IMR-90 (cell line): ENCODE data around the gene SDCCAG8. TPM values are rescaled to one million over a fixed set of nuclear protein-coding genes. Genes with fewer than 3 reads are reported as not detected.

Experiments used
- ATAC-seq: fragments of 200-7000 bp; cut with Tn5 transposase; 2 replicates; pipeline ENCODE4 v1.9.1; 2020; ENCODE audit warnings: low read depth, mild to moderate bottlenecking, moderate library complexity
- BruUV-seq: library from RNA; stranded (reverse); fragments of 400-500 nt; replicated peaks from 2 replicates; lab custom pipeline; 2021; lab: Mats Ljungman, UMichigan
- CTCF ChIA-PET: fragments of 300-600 bp; formaldehyde crosslinking; extraction: SDS; loops from one replicate; lab custom pipeline; 2021; ENCODE audit warnings: antibody characterized with exemption; lab: Yijun Ruan, JAX
- POLR2A ChIA-PET: fragments of 300-600 bp; sonication (Branson Sonifier 250); formaldehyde crosslinking; loops from one replicate; lab custom pipeline; 2022; ENCODE audit warnings: antibody characterized with exemption; ENCODE audit not compliant: unreplicated experiment; lab: Charles Lee
- DNase-seq: peaks from one replicate; pipeline ENCODE4 v3.0.0; 2013
- H2AFZ ChIP-seq: replicated peaks from 2 replicates; pipeline ENCODE3; 2013; ENCODE audit warnings: low read length, mild to moderate bottlenecking; ENCODE audit not compliant: poor library complexity
- H2AK5ac ChIP-seq: 2 replicates; pipeline ENCODE4 v1.6.1; 2013; ENCODE audit warnings: low read depth, low read length, inconsistent platforms
- H2AK9ac ChIP-seq: replicated peaks from 2 replicates; pipeline ENCODE3; 2013; ENCODE audit warnings: mild to moderate bottlenecking, low read depth, low read length, moderate library complexity; ENCODE audit not compliant: poor library complexity
- H2BK120ac ChIP-seq: 2 replicates; pipeline ENCODE4 v1.6.1; 2013; ENCODE audit warnings: low read depth, low read length, inconsistent platforms
- H2BK15ac ChIP-seq: 3 replicates; pipeline ENCODE4 v1.6.1; 2013; ENCODE audit warnings: low read depth, low read length, inconsistent platforms
- H2BK20ac ChIP-seq: 2 replicates; pipeline ENCODE4 v1.6.1; 2013; ENCODE audit warnings: low read depth, mild to moderate bottlenecking, inconsistent platforms, low read length, moderate library complexity
- H2BK5ac ChIP-seq: 2 replicates; pipeline ENCODE4 v1.6.1; 2013; ENCODE audit warnings: mild to moderate bottlenecking, low read depth, low read length, inconsistent platforms; ENCODE audit not compliant: poor library complexity, severe bottlenecking
- H3K14ac ChIP-seq: replicated peaks from 2 replicates; pipeline ENCODE4 v1.6.1; 2013; ENCODE audit warnings: low read depth, low read length, inconsistent platforms
- H3K18ac ChIP-seq: 2 replicates; pipeline ENCODE4 v1.6.1; 2013; ENCODE audit warnings: low read depth, low read length, control low read depth
- H3K23ac ChIP-seq: 2 replicates; pipeline ENCODE4 v1.6.1; 2013; ENCODE audit warnings: low read depth, low read length, inconsistent platforms
- H3K27ac ChIP-seq: 2 replicates; pipeline ENCODE4 v1.5.1; 2013; ENCODE audit warnings: mild to moderate bottlenecking, control low read depth, low read length; ENCODE audit not compliant: insufficient read depth
- H3K27me3 ChIP-seq: 2 replicates; pipeline ENCODE4 v1.6.1; 2013; ENCODE audit warnings: low read length; ENCODE audit not compliant: control insufficient read depth, insufficient read depth
- H3K36me3 ChIP-seq: 2 replicates; pipeline ENCODE4 v1.6.1; 2013; ENCODE audit warnings: low read length, mixed read lengths; ENCODE audit not compliant: control insufficient read depth, insufficient read depth
- H3K4ac ChIP-seq: 2 replicates; pipeline ENCODE4 v1.6.1; 2013; ENCODE audit warnings: low read depth, low read length, inconsistent platforms
- H3K4me1 ChIP-seq: 2 replicates; pipeline ENCODE4 v1.6.1; 2013; ENCODE audit warnings: low read length, mixed read lengths; ENCODE audit not compliant: control insufficient read depth, insufficient read depth
- H3K4me2 ChIP-seq: 2 replicates; pipeline ENCODE4 v1.6.1; 2013; ENCODE audit warnings: low read depth, mild to moderate bottlenecking, control low read depth, low read length, moderate library complexity
- H3K4me3 ChIP-seq: 2 replicates; pipeline ENCODE4 v1.5.1; 2013; ENCODE audit warnings: low read depth, mild to moderate bottlenecking, control low read depth, low read length, moderate library complexity; ENCODE audit not compliant: insufficient read depth
- H3K56ac ChIP-seq: 2 replicates; pipeline ENCODE4 v1.6.1; 2013; ENCODE audit warnings: low read length, inconsistent platforms; ENCODE audit not compliant: insufficient read depth; ENCODE audit errors: extremely low read depth
- H3K79me1 ChIP-seq, 2 experiments: 2 replicates each; pipeline ENCODE4 v1.6.1; 2013; ENCODE audit warnings: low read length in 2 of 2, inconsistent platforms in 1 of 2, low read depth in 1 of 2
- H3K9ac ChIP-seq: 2 replicates; pipeline ENCODE4 v1.6.1; 2013; ENCODE audit warnings: low read depth, low read length, control low read depth
- H3K9me1 ChIP-seq: 2 replicates; pipeline ENCODE4 v1.6.1; 2013; ENCODE audit warnings: low read length, inconsistent platforms; ENCODE audit not compliant: insufficient read depth
- H3K9me3 ChIP-seq: 2 replicates; pipeline ENCODE4 v1.6.1; 2013; ENCODE audit warnings: low read length; ENCODE audit not compliant: control insufficient read depth, insufficient read depth
- H4K20me1 ChIP-seq: 2 replicates; pipeline ENCODE4 v1.6.1; 2013; ENCODE audit warnings: low read length, inconsistent platforms; ENCODE audit not compliant: insufficient read depth
- H4K5ac ChIP-seq: 2 replicates; pipeline ENCODE4 v1.6.1; 2013; ENCODE audit warnings: mild to moderate bottlenecking, low read depth, low read length, control low read depth
- H4K8ac ChIP-seq, 2 experiments: 2 replicates each; pipeline ENCODE4 v1.6.1; 2013; ENCODE audit warnings: low read depth in 2 of 2, low read length in 2 of 2, control low read depth in 1 of 2, inconsistent platforms in 1 of 2
- H4K91ac ChIP-seq: 2 replicates; pipeline ENCODE4 v1.6.1; 2013; ENCODE audit warnings: low read depth, low read length, inconsistent platforms; ENCODE audit not compliant: insufficient read depth
- BHLHE40 ChIP-seq: fragments of 150-350 bp; IDR thresholded peaks from 2 replicates; pipeline ENCODE4 v1.6.1; 2016; ENCODE audit warnings: mild to moderate bottlenecking, low read depth, low read length
- CEBPB ChIP-seq: IDR thresholded peaks from 2 replicates; pipeline ENCODE4 v1.6.1; 2012; ENCODE audit warnings: low read depth, low read length, improper control_type of control experiment
- CHD1 ChIP-seq: IDR thresholded peaks from 2 replicates; pipeline ENCODE4 v1.6.1; 2012; ENCODE audit warnings: low read depth, low read length, improper control_type of control experiment
- CTCF ChIP-seq: conservative IDR thresholded peaks from 2 replicates; pipeline ENCODE4 v1.5.1; 2012; ENCODE audit warnings: mild to moderate bottlenecking, low read depth, low read length, improper control_type of control experiment
- ELK1 ChIP-seq: fragments of 150-350 bp; IDR thresholded peaks from 2 replicates; pipeline ENCODE4 v1.6.1; 2016; ENCODE audit warnings: low read depth, mild to moderate bottlenecking, low read length, moderate library complexity, borderline replicate concordance
- FOS ChIP-seq: fragments of 150-350 bp; IDR thresholded peaks from 2 replicates; pipeline ENCODE4 v1.6.1; 2016; ENCODE audit warnings: low read depth, low read length
- MAFK ChIP-seq: IDR thresholded peaks from 2 replicates; pipeline ENCODE4 v1.6.1; 2012; ENCODE audit warnings: low read depth, low read length, improper control_type of control experiment
- MAZ ChIP-seq: IDR thresholded peaks from 2 replicates; pipeline ENCODE4 v1.6.1; 2012; ENCODE audit warnings: low read depth, mild to moderate bottlenecking, low read length, improper control_type of control experiment, moderate library complexity, borderline replicate concordance
- MXI1 ChIP-seq: IDR thresholded peaks from 2 replicates; pipeline ENCODE4 v1.6.1; 2012; ENCODE audit warnings: low read depth, mild to moderate bottlenecking, low read length, moderate library complexity, borderline replicate concordance
- NFE2L2 ChIP-seq: fragments of 150-350 bp; IDR thresholded peaks from 2 replicates; pipeline ENCODE4 v1.6.1; 2016; ENCODE audit warnings: low read depth, mild to moderate bottlenecking, low read length
- POLR2A ChIP-seq: IDR thresholded peaks from 2 replicates; pipeline ENCODE4 v1.6.1; 2012; ENCODE audit warnings: mild to moderate bottlenecking, low read depth, low read length
- RAD21 ChIP-seq: IDR thresholded peaks from 2 replicates; pipeline ENCODE4 v1.6.1; 2012; ENCODE audit warnings: low read length, improper control_type of control experiment
- RCOR1 ChIP-seq: IDR thresholded peaks from 2 replicates; pipeline ENCODE4 v1.6.1; 2012; ENCODE audit warnings: mild to moderate bottlenecking, low read length, improper control_type of control experiment; ENCODE audit not compliant: insufficient replicate concordance
- RFX5 ChIP-seq: IDR thresholded peaks from 2 replicates; pipeline ENCODE4 v1.8.0; 2012; ENCODE audit warnings: low read depth, mild to moderate bottlenecking, low read length, moderate library complexity
- SMC3 ChIP-seq: fragments of 150-350 bp; IDR thresholded peaks from 2 replicates; pipeline ENCODE4 v1.6.1; 2016; ENCODE audit warnings: low read depth, mild to moderate bottlenecking, antibody characterized with exemption, low read length, moderate library complexity
- USF2 ChIP-seq: fragments of 150-350 bp; IDR thresholded peaks from 2 replicates; pipeline ENCODE4 v1.6.1; 2017; ENCODE audit warnings: mild to moderate bottlenecking, antibody characterized with exemption, low read length, low read depth
- WGBS, 2 experiments: methylation state at CpG; one replicate each; pipeline versions ENCODE4 v1.1.5 to v1.1.7; 2013; ENCODE audit warnings: missing lambda C conversion rate in 2 of 2; ENCODE audit not compliant: insufficient read length in 1 of 2; ENCODE audit errors: extremely low coverage in 2 of 2; 5-methylcytosine and 5-hydroxymethylcytosine counted together
- dilution Hi-C: fragments of 300-500 bp; cut with HindIII; formaldehyde crosslinking; loops from one replicate; pipeline ENCODE4 v1.14.3; 2018; ENCODE audit warnings: low sequenced_read_pairs; ENCODE audit not compliant: unreplicated experiment
- in situ Hi-C: fragments of 300-500 bp; cut with MboI; formaldehyde crosslinking; loops from 3 replicates; pipeline ENCODE4 v1.14.3; 2019; ENCODE audit warnings: low sequenced_read_pairs, inconsistent platforms, mixed read lengths
- intact Hi-C: fragments of 100-400 bp; cut with micrococcal nuclease; formaldehyde crosslinking; loops from 2 replicates; pipeline ENCODE4 v1.10.0; 2022
- polyA plus RNA-seq, 3 experiments: library from polyadenylated mRNA; depleted of rRNA; stranded (reverse); fragments of >200 nt; gene quantifications; 2 replicates each; pipeline ENCODE4 v1.2.3, GENCODE V29; 2012; ENCODE audit warnings: low replicate concordance in 1 of 3
- total RNA-seq: library from RNA; depleted of rRNA; stranded (reverse); fragments of >200 nt; gene quantifications from 2 replicates; pipeline ENCODE4 v1.2.3, GENCODE V29; 2012

The SDCCAG8 gene
- total and polyA plus RNA-seq, 2 of the 4 experiments (the other 2 are of a cell fraction), result 25.2 to 46.8 TPM

- no peak overlapping the region for H3K4me3 ChIP-seq
- H4K20me1 ChIP-seq, result peaks cover 7% of the 10 kb centered on the region; the same call in 1 of the 2 replicates
- H3K9me3 ChIP-seq, result no peaks in the 10 kb centered on the region
- no peak overlapping the region for H3K27ac ChIP-seq
- POLR2A ChIA-PET, result no interaction called here
- no peak overlapping the region for H3K14ac ChIP-seq
- no peak overlapping the region for H4K8ac ChIP-seq
- no peak overlapping the region for H3K18ac ChIP-seq
- H3K79me1 ChIP-seq, result peaks cover 19 to 30% of the 10 kb centered on the region in 2 experiments
- H3K27me3 ChIP-seq, result no peaks in the 10 kb centered on the region
- DNase-seq (no peak), ATAC-seq (no peak)
- H4K91ac ChIP-seq, result no peak overlapping the region
- TF ChIP-seq CHD1 (no peak), USF2 (no peak), RCOR1 (no peak), CEBPB (no peak), SMC3 (no peak), FOS (no peak), MAFK (no peak), RAD21 (no peak), RFX5 (no peak), CTCF (no peak), MXI1 (no peak), POLR2A (no peak), BHLHE40 (no peak), MAZ (no peak), ELK1 (no peak), NFE2L2 (no peak)
- no peaks in the 10 kb centered on the region for H3K36me3 ChIP-seq
- no peak overlapping the region for H3K9ac ChIP-seq
- H3K56ac ChIP-seq, result no peak overlapping the region
- H3K9me1 ChIP-seq, result no peaks in the 10 kb centered on the region
- H2AK9ac ChIP-seq, result no peak overlapping the region
- no peak overlapping the region for H2BK20ac ChIP-seq
- BruUV-seq, result no TSS peak
- no peak overlapping the region for H3K4me2 ChIP-seq
- no peak overlapping the region for H3K23ac ChIP-seq
- CTCF ChIA-PET, result no interaction called here
- H2BK15ac ChIP-seq, result no peak overlapping the region
- H2AK5ac ChIP-seq, result no peak overlapping the region
- no peak overlapping the region for H2AFZ ChIP-seq
- in situ Hi-C loops (no loop called here), dilution Hi-C loops (no loop called here), intact Hi-C loops (no loop called here)
- H2BK5ac ChIP-seq, result no peak overlapping the region
- no CpG with 5 or more reads among the region's 7 CpGs for WGBS, 2 experiments
- H4K5ac ChIP-seq, result no peak overlapping the region
- peaks cover under 1% of the 10 kb centered on the region; the same call in 1 of the 2 replicates for H3K4me1 ChIP-seq
- no peak overlapping the region for H2BK120ac ChIP-seq
- H3K4ac ChIP-seq, result no peak overlapping the region
Measured at GRCh38 chr1:243258731-243259130, 2.9 kb downstream of the SDCCAG8 start.
